Measurements from ENCODE around the gene CLDN4.

DNA sequence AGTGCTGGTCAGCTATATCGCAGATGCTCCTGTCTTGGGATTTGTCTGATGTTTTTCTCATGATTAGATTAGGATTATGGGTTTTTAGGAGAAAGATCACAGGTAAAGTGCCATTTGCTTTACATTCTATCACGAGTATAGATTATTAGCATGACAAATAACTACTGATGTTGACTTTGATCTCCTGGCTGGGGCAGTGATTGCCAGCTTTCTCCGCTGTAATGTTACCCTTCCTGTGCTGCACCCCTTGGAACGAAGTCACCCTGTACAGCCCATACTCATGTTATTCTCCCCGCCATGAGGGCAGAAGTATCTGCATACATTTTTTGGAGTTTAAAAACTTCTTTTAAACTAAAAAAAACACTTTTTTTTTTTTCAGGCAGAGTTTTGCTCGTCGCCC is 10.8 kb upstream of the CLDN4 start:
- TF ChIP-seq CTCF (IDR thresholded peaks at IDR 0.05) (no peak), POLR2A (IDR thresholded peaks at IDR 0.05) (no peak)
